GM19328 (cell line): Measurements from ENCODE around the gene KNG1.
A peak's percentile ranks its signal among the peaks of the same experiment; 100 is the strongest.

Source experiments
- ATAC-seq: cut with Tn5 transposase; IDR thresholded peaks from one replicate; pipeline ENCODE4 v1.9.1; 2021; ENCODE audit warnings: mild to moderate bottlenecking, moderate library complexity; ENCODE audit not compliant: unreplicated experiment

Gene KNG1

GRCh38 chr3:186772701-186773417 is 55.7 kb downstream of the KNG1 start:
- ATAC-seq, result peak; percentile 84

- ATAC-seq, result no peak
Measured at GRCh38 chr3:186775999-186776398, 58.8 kb downstream of the KNG1 start.

- ATAC-seq, result no peak
Measured at GRCh38 chr3:186779204-186779603, 62.0 kb downstream of the KNG1 start.

GRCh38 chr3:186782542-186783057 is 65.4 kb downstream of the KNG1 start:
- no peak for ATAC-seq

- no peak for ATAC-seq
Measured at GRCh38 chr3:186783058-186783730, 66.0 kb downstream of the KNG1 start, which contains the start of gene EIF4A2. EIF4A2 (plus strand) TSS chr3:186783577; CDS start chr3:186783611, 34 bp downstream.

- no peak for ATAC-seq
Measured at GRCh38 chr3:186783731-186784515, 66.8 kb downstream of the KNG1 start.

- no peak for ATAC-seq
Measured at GRCh38 chr3:186784820-186785494, 67.8 kb downstream of the KNG1 start.

- no peak for ATAC-seq
Measured at GRCh38 chr3:186785495-186786018, 68.4 kb downstream of the KNG1 start.

- ATAC-seq, result no peak
Measured at GRCh38 chr3:186786922-186787321, 69.8 kb downstream of the KNG1 start.

- ATAC-seq, result no peak
Measured at GRCh38 chr3:186787642-186788481, 70.7 kb downstream of the KNG1 start.

DNA sequence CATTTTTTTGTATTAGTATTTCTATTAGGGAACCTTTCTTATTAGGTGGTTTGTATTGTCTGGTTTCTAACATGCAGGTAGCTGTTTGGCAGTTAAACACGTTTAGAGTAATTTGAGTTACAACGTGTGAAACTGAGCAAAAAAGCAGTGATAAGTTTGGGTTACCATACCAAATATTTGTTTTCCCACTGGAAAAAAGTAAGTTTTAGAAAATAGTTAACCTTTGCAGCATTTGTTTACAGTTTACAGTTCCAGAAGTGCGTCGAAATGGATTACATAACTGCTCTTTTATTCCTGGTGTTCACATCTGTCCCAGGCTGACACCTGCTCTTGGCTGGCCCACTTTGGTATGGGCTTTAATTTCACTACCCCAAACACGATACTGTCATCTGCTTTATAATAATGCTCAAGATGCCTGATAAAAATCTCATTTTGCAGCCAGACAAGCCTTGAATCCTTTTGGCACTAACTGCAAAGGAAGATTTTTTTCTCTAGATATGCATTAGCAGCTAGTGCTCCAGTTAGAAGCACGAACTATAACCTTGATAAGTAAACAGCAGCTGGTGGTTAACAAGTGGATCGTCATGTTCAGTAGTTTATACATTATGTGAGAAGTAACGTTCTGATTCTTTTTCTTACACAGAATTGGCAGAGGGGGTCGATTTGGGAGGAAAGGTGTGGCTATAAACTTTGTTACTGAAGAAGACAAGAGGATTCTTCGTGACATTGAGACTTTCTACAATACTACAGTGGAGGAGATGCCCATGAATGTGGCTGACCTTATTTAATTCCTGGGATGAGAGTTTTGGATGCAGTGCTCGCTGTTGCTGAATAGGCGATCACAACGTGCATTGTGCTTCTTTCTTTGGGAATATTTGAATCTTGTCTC is 71.6 kb downstream of the KNG1 start:
- ATAC-seq, result no peak

DNA sequence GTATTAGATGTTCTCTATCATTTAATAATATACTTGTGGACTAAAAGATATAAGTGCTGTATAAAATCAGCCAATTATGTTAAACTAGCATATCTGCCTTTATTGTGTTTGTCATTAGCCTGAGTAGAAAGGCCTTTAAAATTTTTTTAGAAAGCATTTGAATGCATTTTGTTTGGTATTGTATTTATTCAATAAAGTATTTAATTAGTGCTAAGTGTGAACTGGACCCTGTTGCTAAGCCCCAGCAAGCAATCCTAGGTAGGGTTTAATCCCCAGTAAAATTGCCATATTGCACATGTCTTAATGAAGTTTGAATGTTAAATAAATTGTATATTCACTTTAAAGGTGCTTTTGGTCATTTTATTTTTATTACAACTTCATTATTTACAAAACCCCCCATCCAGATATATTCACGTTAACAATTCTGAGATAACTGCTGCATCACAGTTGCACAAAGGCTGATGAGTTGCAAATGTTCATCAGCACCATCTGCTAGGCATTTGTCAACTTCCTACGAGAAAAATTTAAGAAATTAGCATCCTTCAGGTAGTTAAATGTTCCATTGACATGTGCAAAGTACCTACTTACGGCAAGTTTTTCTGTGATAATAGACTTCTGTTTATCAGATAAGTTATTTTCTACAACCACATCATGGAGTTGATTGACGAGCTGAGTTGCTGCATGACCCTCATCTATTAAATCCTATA is 72.5 kb downstream of the KNG1 start:
- ATAC-seq, result no peak

- ATAC-seq, result no peak
Measured at GRCh38 chr3:186790261-186790981, 73.3 kb downstream of the KNG1 start.
